ENCODE data around the gene SENP2.

- no peak for TF ChIP-seq EZH2 (optimal IDR thresholded peaks at IDR 0.05; ENCODE audit: low read depth, low read length)
- TF ChIP-seq CTCF (IDR thresholded peaks at IDR 0.05; ENCODE audit: low read length), result no peak
Measured at GRCh38 chr3:185640308-185640707, 54.2 kb downstream of the SENP2 start.
